DOHH2 (cell line): Measurements from ENCODE around the gene SLC7A6.

Experiments used
- H3F3A ChIP-seq: fragments of 200-600 bp; sonication (generic), shearing (Covaris generic); 2 replicates; pipeline ENCODE4 v1.6.0; 2016; ENCODE audit warnings: antibody characterized with exemption, mild to moderate bottlenecking; ENCODE audit not compliant: control insufficient read depth, insufficient read depth
- H3K27ac ChIP-seq: fragments of 200-600 bp; sonication (generic); 2 replicates; pipeline ENCODE4 v1.5.1; 2014; ENCODE audit warnings: low read depth, mild to moderate bottlenecking, low read length, moderate library complexity
- H3K27me3 ChIP-seq: fragments of 200-600 bp; sonication (generic); 2 replicates; pipeline ENCODE4 v1.6.1; 2014; ENCODE audit warnings: mild to moderate bottlenecking, low read length, mixed read lengths; ENCODE audit not compliant: control insufficient read depth
- H3K36me3 ChIP-seq: fragments of 200-600 bp; sonication (generic); 2 replicates; pipeline ENCODE4 v1.6.1; 2014; ENCODE audit warnings: mild to moderate bottlenecking, low read length, moderate library complexity, mixed read lengths; ENCODE audit not compliant: control insufficient read depth
- H3K4me1 ChIP-seq: fragments of 200-600 bp; sonication (generic); 2 replicates; pipeline ENCODE4 v1.6.1; 2014; ENCODE audit warnings: mild to moderate bottlenecking, low read length, mixed read lengths; ENCODE audit not compliant: control insufficient read depth
- H3K4me2 ChIP-seq: fragments of 200-600 bp; sonication (generic); 2 replicates; pipeline ENCODE4 v1.6.0; 2014; ENCODE audit warnings: mild to moderate bottlenecking, low read length, moderate library complexity
- H3K4me3 ChIP-seq: fragments of 200-600 bp; sonication (generic); 2 replicates; pipeline ENCODE4 v1.5.1; 2014; ENCODE audit warnings: mild to moderate bottlenecking, low read length, mixed read lengths
- H3K79me2 ChIP-seq: fragments of 200-600 bp; sonication (generic); 2 replicates; pipeline ENCODE4 v1.6.1; 2014; ENCODE audit warnings: mild to moderate bottlenecking, low read length, mixed read lengths; ENCODE audit not compliant: control insufficient read depth
- H3K9me2 ChIP-seq: fragments of 200-600 bp; sonication (generic); replicated peaks from 2 replicates; pipeline ENCODE4 v1.6.1; 2014; ENCODE audit warnings: mild to moderate bottlenecking, low read length, mixed read lengths; ENCODE audit not compliant: control insufficient read depth
- H3K9me3 ChIP-seq: fragments of 200-600 bp; sonication (generic); 2 replicates; pipeline ENCODE4 v1.6.1; 2014; ENCODE audit warnings: antibody characterized with exemption, low read length, mixed read lengths; ENCODE audit not compliant: control insufficient read depth, insufficient read depth
- H4K20me1 ChIP-seq: fragments of 200-600 bp; sonication (generic); 2 replicates; pipeline ENCODE4 v1.6.0; 2014; ENCODE audit warnings: low read depth, mild to moderate bottlenecking, antibody characterized with exemption, low read length, moderate library complexity; ENCODE audit not compliant: control insufficient read depth, insufficient read depth
- EZH2phosphoT487 ChIP-seq: fragments of 200-600 bp; sonication (generic); IDR thresholded peaks from 2 replicates; pipeline ENCODE4 v1.6.1; 2017; ENCODE audit warnings: borderline replicate concordance, mild to moderate bottlenecking, antibody characterized with exemption, low read length, moderate library complexity, mixed read lengths
- TF ChIP-seq, protein P1 (sequence below): fragments of 200-600 bp; sonication (generic); IDR thresholded peaks from one replicate; pipeline ENCODE4 v1.5.1; 2014; ENCODE audit warnings: antibody characterized with exemption, mild to moderate bottlenecking, low read depth, low read length; ENCODE audit not compliant: poor library complexity, severe bottlenecking

SLC7A6 gene

DNA sequence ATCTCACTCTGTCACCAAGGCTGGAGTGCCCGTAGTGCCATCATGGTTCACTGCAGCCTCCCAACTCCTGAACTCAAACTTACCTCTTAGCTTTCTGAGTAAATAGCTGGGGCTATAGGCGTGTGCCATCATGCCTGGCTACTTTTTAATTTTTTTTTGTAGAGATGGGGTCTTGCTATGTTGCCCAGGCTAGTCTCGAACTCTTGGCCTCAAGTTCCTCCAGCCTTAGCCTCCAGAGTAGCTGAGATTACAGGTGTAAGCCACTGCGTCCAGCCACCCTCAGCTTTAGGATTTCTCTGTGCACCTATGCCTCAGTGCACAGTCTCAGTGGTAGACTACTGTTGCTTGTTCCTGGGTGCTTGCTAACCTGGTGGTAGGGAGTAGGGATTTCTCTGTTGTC, 5.5 kb downstream of the SLC7A6 start:
- Histone ChIP-seq H3K9me3 (no peaks in the 10 kb centered on the region), H3K4me1 (peaks cover 45% of the 10 kb centered on the region), H4K20me1 (0 out of 2 replicates have a peak, but pooled peaks cover 2% of the 10 kb centered on the region), H3K27ac (no peak overlapping the region), H3F3A (0 out of 2 replicates have a peak, but pooled peaks cover 4% of the 10 kb centered on the region), H3K4me2 (no peak overlapping the region), H3K9me2 (no peaks in the 10 kb centered on the region), H3K79me2 (peaks cover 100% of the 10 kb centered on the region), H3K36me3 (peaks cover 71% of the 10 kb centered on the region), H3K27me3 (no peaks in the 10 kb centered on the region), H3K4me3 (no peak overlapping the region)
- TF ChIP-seq, protein P1, sequence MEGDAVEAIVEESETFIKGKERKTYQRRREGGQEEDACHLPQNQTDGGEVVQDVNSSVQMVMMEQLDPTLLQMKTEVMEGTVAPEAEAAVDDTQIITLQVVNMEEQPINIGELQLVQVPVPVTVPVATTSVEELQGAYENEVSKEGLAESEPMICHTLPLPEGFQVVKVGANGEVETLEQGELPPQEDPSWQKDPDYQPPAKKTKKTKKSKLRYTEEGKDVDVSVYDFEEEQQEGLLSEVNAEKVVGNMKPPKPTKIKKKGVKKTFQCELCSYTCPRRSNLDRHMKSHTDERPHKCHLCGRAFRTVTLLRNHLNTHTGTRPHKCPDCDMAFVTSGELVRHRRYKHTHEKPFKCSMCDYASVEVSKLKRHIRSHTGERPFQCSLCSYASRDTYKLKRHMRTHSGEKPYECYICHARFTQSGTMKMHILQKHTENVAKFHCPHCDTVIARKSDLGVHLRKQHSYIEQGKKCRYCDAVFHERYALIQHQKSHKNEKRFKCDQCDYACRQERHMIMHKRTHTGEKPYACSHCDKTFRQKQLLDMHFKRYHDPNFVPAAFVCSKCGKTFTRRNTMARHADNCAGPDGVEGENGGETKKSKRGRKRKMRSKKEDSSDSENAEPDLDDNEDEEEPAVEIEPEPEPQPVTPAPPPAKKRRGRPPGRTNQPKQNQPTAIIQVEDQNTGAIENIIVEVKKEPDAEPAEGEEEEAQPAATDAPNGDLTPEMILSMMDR = no peak
- TF ChIP-seq EZH2phosphoT487 = no peak

DNA sequence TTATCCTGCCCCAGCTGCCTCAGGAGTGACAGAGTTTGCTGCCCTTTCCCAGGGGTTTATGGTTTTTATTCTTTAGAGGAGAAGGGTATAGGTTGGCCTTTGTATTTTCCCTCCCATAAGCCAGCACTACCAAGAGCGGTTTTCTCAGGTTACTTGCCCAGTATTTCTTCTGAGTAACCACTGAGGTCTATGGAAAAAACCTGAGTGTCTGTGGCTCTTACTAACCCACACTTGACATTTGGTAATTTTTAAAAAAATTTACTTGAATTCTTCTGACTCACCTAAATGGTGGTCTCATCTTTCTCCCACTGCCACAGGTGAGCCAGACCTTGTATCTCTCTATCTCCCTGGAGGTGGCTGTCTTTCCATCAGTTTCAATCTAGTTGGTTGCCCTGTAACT, 6.0 kb downstream of the SLC7A6 start:
- peaks cover 72% of the 10 kb centered on the region for H3K36me3 ChIP-seq
- peaks cover 99% of the 10 kb centered on the region for H3K79me2 ChIP-seq
- H4K20me1 ChIP-seq = 0 out of 2 replicates have a peak, but pooled peaks cover 2% of the 10 kb centered on the region

DNA sequence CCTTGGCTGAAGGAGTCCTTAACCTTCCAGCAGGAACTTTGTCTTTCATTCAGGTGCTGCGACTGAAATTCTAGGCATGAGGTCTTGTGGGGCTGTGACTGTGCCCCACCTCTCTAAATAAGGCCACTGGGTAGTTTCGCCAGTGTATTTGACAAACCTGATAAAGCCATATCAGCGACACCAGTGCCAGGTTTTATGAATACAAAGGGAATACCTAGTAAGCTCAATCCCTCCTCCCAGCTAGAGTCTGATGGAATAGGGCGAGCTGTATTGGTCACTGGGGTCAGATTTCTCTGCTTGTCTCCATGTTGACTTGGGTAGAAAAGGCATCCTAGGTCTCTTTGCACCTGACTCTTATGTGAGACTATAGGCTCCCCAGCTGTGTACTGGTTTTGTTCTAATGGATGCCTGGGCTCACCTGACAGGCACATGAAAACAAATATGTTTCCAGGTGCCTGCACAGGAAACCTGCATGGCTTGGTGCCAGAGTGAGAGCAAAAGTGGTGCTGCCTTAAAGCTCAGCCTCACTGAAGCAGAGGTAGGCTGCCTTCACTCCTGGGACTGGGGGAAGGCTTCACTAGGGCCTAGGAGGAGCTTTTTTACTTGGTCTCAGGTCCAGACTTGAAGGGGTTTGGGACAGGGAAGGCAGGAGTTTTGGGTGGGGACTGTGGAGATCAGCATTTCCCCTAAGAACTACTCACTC, 8.3 kb downstream of the SLC7A6 start:
- Histone ChIP-seq H3K4me2 (peak overlapping the region; percentile 17), H3F3A (peaks cover 6% of the 10 kb centered on the region; the same call in 1 of the 2 replicates), H3K9me3 (no peaks in the 10 kb centered on the region), H3K4me1 (peaks cover 52% of the 10 kb centered on the region), H3K79me2 (peaks cover 91% of the 10 kb centered on the region), H3K4me3 (no peak overlapping the region), H3K27me3 (no peaks in the 10 kb centered on the region), H3K9me2 (no peaks in the 10 kb centered on the region), H4K20me1 (0 out of 2 replicates have a peak, but pooled peaks cover 2% of the 10 kb centered on the region), H3K36me3 (peaks cover 77% of the 10 kb centered on the region), H3K27ac (0 out of 2 replicates have a peak overlapping the region, but pooled peaks have one; percentile 4)
- no peak for TF ChIP-seq EZH2phosphoT487
- TF ChIP-seq, protein P1 = no peak

More for the DNA sequence above, 6.0 kb downstream of the SLC7A6 start:
- no peak overlapping the region for H3K27ac ChIP-seq
- no peak overlapping the region for H3K4me2 ChIP-seq
- no peaks in the 10 kb centered on the region for H3K27me3 ChIP-seq
- no peaks in the 10 kb centered on the region for H3K9me2 ChIP-seq
- H3K4me1 ChIP-seq = peaks cover 50% of the 10 kb centered on the region
- no peak overlapping the region for H3K4me3 ChIP-seq
- no peak for TF ChIP-seq EZH2phosphoT487
- TF ChIP-seq, protein P1 = no peak
- no peaks in the 10 kb centered on the region for H3F3A ChIP-seq
- no peaks in the 10 kb centered on the region for H3K9me3 ChIP-seq
